K562 (cell line): ENCODE measurements around the gene MMP19. TPM values are rescaled to one million over a fixed set of nuclear protein-coding genes. Genes with fewer than 3 reads are reported as not detected.

Source experiments
- ATAC-seq: fragments of 200-7000 bp; cut with Tn5 transposase; 3 replicates; pipeline ENCODE4 v1.9.1; 2020; ENCODE audit warnings: moderate library complexity
- BruUV-seq: library from RNA; stranded (reverse); fragments of 400-500 nt; replicated peaks from 2 replicates; lab custom pipeline; 2021; lab: Mats Ljungman, UMichigan
- CTCF ChIA-PET: fragments of 300-600 bp; formaldehyde crosslinking; extraction: SDS; loops from one replicate; lab custom pipeline; 2021; ENCODE audit warnings: low intra/inter-chr PET ratio; lab: Yijun Ruan, JAX
- POLR2A ChIA-PET: fragments of 300-600, 350-650 bp; sonication (Branson Sonifier 250); formaldehyde crosslinking; extraction: SDS; loops from one replicate; lab custom pipeline; 2021; ENCODE audit warnings: antibody characterized with exemption, inconsistent platforms; lab: Yijun Ruan, JAX
- DNase-seq, 4 experiments: peaks; one replicate each; pipeline versions ENCODE4 v3.0.0 to v3.0.0-alpha.2; 2011 to 2018; ENCODE audit warnings: low spot score in 3 of 4, mixed read lengths in 3 of 4; ENCODE audit errors: extremely low read depth in 1 of 4
- FAIRE-seq: peaks from 2 replicates; lab custom pipeline; 2011; peaks lifted over from hg19 to GRCh38; lab: Jason Lieb, UNC
- H2AFZ ChIP-seq: 2 replicates; pipeline ENCODE4 v1.6.0; 2011; ENCODE audit warnings: low read depth, low read length, control low read depth, inconsistent platforms
- H3K27ac ChIP-seq: fragments of 200-600 bp; 3 replicates; pipeline ENCODE4 v1.8.0; 2011; ENCODE audit warnings: low read depth, mild to moderate bottlenecking, control low read depth, inconsistent platforms, low read length, moderate library complexity, mixed read lengths; ENCODE audit errors: extremely low read depth
- H3K27me3 ChIP-seq, 2 experiments: fragments of 300-600 bp in 1 of 2; 2 replicates in 1 of 2; 3 replicates in 1 of 2; pipeline versions ENCODE4 v1.6.0 to v1.8.0; 2011; ENCODE audit warnings: inconsistent platforms in 2 of 2, low read length in 2 of 2, mild to moderate bottlenecking in 1 of 2, mixed read lengths in 1 of 2, moderate library complexity in 1 of 2; ENCODE audit not compliant: control insufficient read depth in 2 of 2, insufficient read depth in 2 of 2
- H3K36me3 ChIP-seq: fragments of 300-600 bp; 3 replicates; pipeline ENCODE4 v1.8.0; 2011; ENCODE audit warnings: mild to moderate bottlenecking, low read length, inconsistent platforms; ENCODE audit not compliant: control insufficient read depth, insufficient read depth
- H3K4me1 ChIP-seq, 2 experiments: fragments of 200-600 bp in 1 of 2; replicated peaks in 1 of 2; 2 replicates in 1 of 2; 3 replicates in 1 of 2; pipeline versions ENCODE4 v1.5.1 to v1.8.0; 2011; ENCODE audit warnings: inconsistent platforms in 2 of 2, low read length in 2 of 2, mild to moderate bottlenecking in 1 of 2, mixed read lengths in 1 of 2, moderate library complexity in 1 of 2; ENCODE audit not compliant: control insufficient read depth in 2 of 2, insufficient read depth in 2 of 2
- H3K4me2 ChIP-seq: 2 replicates; pipeline ENCODE4 v1.6.1; 2011; ENCODE audit warnings: low read length, control low read depth, inconsistent platforms, mixed read lengths; ENCODE audit not compliant: insufficient read depth
- H3K4me3 ChIP-seq: fragments of 200-600 bp; sonication (generic), shearing (Covaris generic); 2 replicates; pipeline ENCODE4 v1.5.1; 2016; ENCODE audit warnings: control low read depth, inconsistent platforms
- H3K79me2 ChIP-seq: fragments of 200-600 bp; 3 replicates; pipeline ENCODE4 v1.8.0; 2011; ENCODE audit warnings: low read length, inconsistent platforms; ENCODE audit not compliant: control insufficient read depth, insufficient read depth
- H3K9ac ChIP-seq, 2 experiments: 2 replicates each; pipeline versions ENCODE4 v1.6.0 to v1.6.1; 2011; ENCODE audit warnings: low read depth in 2 of 2, low read length in 2 of 2, control low read depth in 1 of 2, inconsistent platforms in 1 of 2, mild to moderate bottlenecking in 1 of 2, mixed read lengths in 1 of 2; ENCODE audit not compliant: insufficient read depth in 1 of 2
- H3K9me1 ChIP-seq: one replicate; pipeline ENCODE4 v1.6.0; 2011; ENCODE audit warnings: inconsistent platforms, mild to moderate bottlenecking, low read length, moderate library complexity; ENCODE audit not compliant: control insufficient read depth, insufficient read depth
- H3K9me3 ChIP-seq: replicated peaks from 2 replicates; pipeline ENCODE4 v1.5.1; 2011; ENCODE audit warnings: low read depth, low read length, inconsistent platforms; ENCODE audit not compliant: control insufficient read depth, insufficient read depth
- H4K20me1 ChIP-seq: replicated peaks from 2 replicates; pipeline ENCODE4 v1.6.1; 2011; ENCODE audit warnings: low read length, inconsistent platforms, mixed read lengths; ENCODE audit not compliant: control insufficient read depth, insufficient read depth
- CBFB ChIP-seq: sonication (generic); formaldehyde crosslinking; IDR thresholded peaks from 2 replicates; pipeline ENCODE4 v1.4.0; 2020; ENCODE audit warnings: mild to moderate bottlenecking, missing genetic modification reagents
- ETV6 ChIP-seq, 3 experiments: fragments of 150-350 bp in 1 of 3; sonication (generic) in 1 of 3; formaldehyde crosslinking in 1 of 3; IDR thresholded peaks; 2 replicates each; pipeline versions ENCODE4 v1.6.1 to v1.8.0; 2014 to 2022; ENCODE audit warnings: borderline replicate concordance in 2 of 3, low read depth in 2 of 3, antibody characterized with exemption in 1 of 3, low read length in 1 of 3, mild to moderate bottlenecking in 1 of 3, missing genetic modification reagents in 1 of 3
- GATA2 ChIP-seq: sonication (generic); formaldehyde crosslinking; IDR thresholded peaks from 2 replicates; pipeline ENCODE4 v1.4.0; 2020; ENCODE audit warnings: mild to moderate bottlenecking, missing genetic modification reagents
- HDAC3 ChIP-seq: fragments of 450-650 bp; IDR thresholded peaks from 2 replicates; pipeline ENCODE4 v1.6.1; 2018; ENCODE audit warnings: borderline replicate concordance, mild to moderate bottlenecking, moderate library complexity; ENCODE audit not compliant: partially characterized antibody
- KAT2B ChIP-seq: IDR thresholded peaks from one replicate; pipeline ENCODE4 v1.6.1; 2012; ENCODE audit warnings: low read depth, mild to moderate bottlenecking, control low read depth, inconsistent platforms, low read length, moderate library complexity
- MED1 ChIP-seq: sonication (generic); formaldehyde crosslinking; IDR thresholded peaks from 2 replicates; pipeline ENCODE4 v1.8.1; 2023; ENCODE audit warnings: missing genetic modification reagents, borderline replicate concordance
- MTA1 ChIP-seq: fragments of 450-650 bp; IDR thresholded peaks from 2 replicates; pipeline ENCODE4 v1.6.1; 2017; ENCODE audit warnings: borderline replicate concordance
- POLR3A ChIP-seq: IDR thresholded peaks from 2 replicates; pipeline ENCODE4 v1.6.1; 2011; ENCODE audit warnings: borderline replicate concordance, mild to moderate bottlenecking, moderate library complexity; ENCODE audit not compliant: insufficient read length, insufficient read depth; ENCODE audit errors: extremely low read depth
- SIX5 ChIP-seq, 2 experiments: IDR thresholded peaks; 2 replicates each; pipeline ENCODE4 v1.6.1; 2011; ENCODE audit warnings: low read length in 2 of 2, borderline replicate concordance in 1 of 2, low read depth in 1 of 2, mild to moderate bottlenecking in 1 of 2, moderate library complexity in 1 of 2; ENCODE audit not compliant: insufficient read depth in 1 of 2
- U2AF2 ChIP-seq: fragments of 200-400 bp; formaldehyde crosslinking; optimal IDR thresholded peaks from 2 replicates; pipeline ENCODE3; 2017; ENCODE audit warnings: low read depth, mild to moderate bottlenecking, low read length
- ZFP1 ChIP-seq: fragments of 450-650 bp; formaldehyde crosslinking; IDR thresholded peaks from 2 replicates; pipeline ENCODE4 v1.4.0; 2020; ENCODE audit warnings: mild to moderate bottlenecking, mixed read lengths
- WGBS: fragments of 100-300 bp; shearing (Covaris generic); methylation state at CpG from one replicate; pipeline ENCODE4 v1.1.6; 2016; ENCODE audit warnings: low coverage, mixed read lengths; ENCODE audit not compliant: insufficient coverage; ENCODE audit errors: missing lambda C conversion rate; 5-methylcytosine and 5-hydroxymethylcytosine counted together
- in situ Hi-C: fragments of 300-500 bp; cut with MboI; formaldehyde crosslinking; loops from 4 replicates; pipeline ENCODE4 v1.15.0; 2018; ENCODE audit warnings: inconsistent platforms, mixed read lengths
- intact Hi-C: fragments of 100-400 bp; cut with micrococcal nuclease; formaldehyde crosslinking; loops from 2 replicates; pipeline ENCODE4 v1.14.2; 2022
- polyA plus RNA-seq, 8 experiments: library from polyadenylated mRNA; depleted of rRNA in 4 of 8; stranded (reverse) in 5 of 8; unstranded in 3 of 8; fragments of >200 nt; fragmentation: Nextera tagmentation in 2 of 8; fragmentation: Illumina TruSeq in 1 of 8; extraction: Ambion mirVana in 2 of 8; extraction: Trizol in 1 of 8; gene quantifications; 2 replicates each; pipeline versions ENCODE4 v1.2.1 to v1.2.3, GENCODE V29; 2011 to 2014; ENCODE audit warnings: inconsistent platforms in 1 of 8, missing spikeins in 1 of 8
- total RNA-seq, 7 experiments: library from RNA; depleted of rRNA in 6 of 7; stranded (reverse); fragments of >200 nt in 6 of 7; fragmentation: Illumina TruSeq in 2 of 7; extraction: Trizol in 2 of 7; gene quantifications; 2 replicates each; pipeline versions ENCODE4 v1.2.1 to v1.2.3, GENCODE V29; 2011 to 2021; ENCODE audit warnings: low replicate concordance in 1 of 7
- TF ChIP-seq, protein P1 (sequence below): fragments of 450-650 bp; IDR thresholded peaks from 2 replicates; pipeline ENCODE4 v1.6.1; 2018; ENCODE audit warnings: mild to moderate bottlenecking, low read depth; ENCODE audit not compliant: partially characterized antibody
- TF ChIP-seq, protein P2 (sequence below): fragments of 450-650 bp; IDR thresholded peaks from 2 replicates; pipeline ENCODE4 v1.7.1; 2018; ENCODE audit warnings: mild to moderate bottlenecking, low read depth; ENCODE audit not compliant: partially characterized antibody

The MMP19 gene
- total and polyA plus RNA-seq, 9 of the 15 experiments (the other 6 are each of a cell fraction or from before 2014, with no cell fraction given), result 0.14 to 1.6 (median 0.66) TPM

DNA sequence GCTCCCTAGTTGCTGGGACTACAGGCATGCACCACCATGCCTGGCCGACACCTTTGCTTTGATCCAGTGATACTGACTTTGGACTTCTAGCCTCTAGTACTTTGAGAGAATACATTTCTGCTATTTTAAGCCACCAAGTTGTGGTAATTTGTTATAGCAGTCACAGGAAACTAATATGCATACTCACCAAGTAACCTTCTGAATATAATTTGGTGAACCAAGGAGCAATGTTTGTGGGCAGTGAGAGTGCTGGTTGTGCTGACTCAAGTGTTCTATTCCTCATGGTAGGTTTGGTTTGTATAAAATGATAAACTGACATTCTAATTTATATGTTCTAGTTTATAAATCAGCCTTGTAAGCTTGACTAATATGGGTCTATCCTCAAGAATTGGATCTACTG is 42.4 kb upstream of the MMP19 start:
- POLR2A ChIA-PET, result interaction anchor here (1.4 kb wide), 1 partner anchor 14 kb away, joined by 5 read pairs; no protein-coding TSS in a partner anchor
- in situ Hi-C loops, result no loop called here
- ATAC-seq, result no peak

DNA sequence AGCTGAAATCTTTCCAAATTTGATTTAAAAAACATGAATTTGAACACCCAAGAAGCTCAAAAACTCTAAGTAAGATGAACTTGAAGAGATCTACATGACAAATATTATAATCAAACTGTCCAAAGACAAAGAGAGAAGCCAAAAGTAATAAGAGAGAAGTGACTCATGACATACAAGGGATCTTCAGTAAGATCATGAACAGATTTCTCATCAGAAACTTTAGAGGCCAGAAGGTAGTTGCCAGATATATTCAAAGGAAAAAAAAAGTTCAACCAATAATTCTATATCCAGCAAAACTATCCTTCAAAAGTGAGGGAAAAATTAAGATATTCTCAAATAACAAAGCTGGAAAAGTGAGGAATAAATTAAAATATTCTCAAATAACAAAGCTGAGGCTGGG is 35.1 kb upstream of the MMP19 start:
- POLR2A ChIA-PET, result interaction anchor here (1.0 to 1.3 kb wide), 2 partner anchors 9 to 21 kb away, joined by 3 to 4 read pairs; no protein-coding TSS in a partner anchor
- Histone ChIP-seq H3K36me3 (no peaks in the 10 kb centered on the region), H3K4me3 (no peak overlapping the region), H3K4me1 (no peaks in the 10 kb centered on the region; a peak in 1 of 5 replicates), H3K79me2 (no peaks in the 10 kb centered on the region), H3K9me3 (no peaks in the 10 kb centered on the region; the same call in 1 of the 2 replicates), H3K27ac (no peak overlapping the region), H3K9ac (no peak overlapping the region), H3K27me3 (no peaks in the 10 kb centered on the region), H3K9me1 (no peaks in the 10 kb centered on the region), H3K4me2 (no peak overlapping the region), H2AFZ (no peak overlapping the region), H4K20me1 (no peaks in the 10 kb centered on the region)
- no peak for DNase-seq
- no peak for ATAC-seq
- no TSS peak for BruUV-seq
- CTCF ChIA-PET, result no interaction called here
- intact Hi-C loops (no loop called here), in situ Hi-C loops (no loop called here)
- FAIRE-seq, result no peak
- TF ChIP-seq, protein P1, sequence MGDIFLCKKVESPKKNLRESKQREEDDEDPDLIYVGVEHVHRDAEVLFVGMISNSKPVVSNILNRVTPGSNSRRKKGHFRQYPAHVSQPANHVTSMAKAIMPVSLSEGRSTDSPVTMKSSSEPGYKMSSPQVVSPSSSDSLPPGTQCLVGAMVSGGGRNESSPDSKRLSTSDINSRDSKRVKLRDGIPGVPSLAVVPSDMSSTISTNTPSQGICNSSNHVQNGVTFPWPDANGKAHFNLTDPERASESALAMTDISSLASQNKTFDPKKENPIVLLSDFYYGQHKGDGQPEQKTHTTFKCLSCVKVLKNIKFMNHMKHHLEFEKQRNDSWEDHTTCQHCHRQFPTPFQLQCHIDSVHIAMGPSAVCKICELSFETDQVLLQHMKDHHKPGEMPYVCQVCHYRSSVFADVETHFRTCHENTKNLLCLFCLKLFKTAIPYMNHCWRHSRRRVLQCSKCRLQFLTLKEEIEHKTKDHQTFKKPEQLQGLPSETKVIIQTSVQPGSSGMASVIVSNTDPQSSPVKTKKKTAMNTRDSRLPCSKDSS, result peak; percentile 20
- TF ChIP-seq MTA1 (no peak), KAT2B (no peak), ETV6 (IDR thresholded peaks at IDR 0.05; ENCODE audit: borderline replicate concordance in 1 of 2, low read depth in 2 of 2, low read length in 1 of 2) (no peak), ETV6 (CRISPR knock-in tag; IDR thresholded peaks at IDR 0.05; ENCODE audit: borderline replicate concordance) (no peak), ZFP1 (CRISPR knock-in tag) (peak; percentile 76), SIX5 (IDR thresholded peaks at IDR 0.05; ENCODE audit: borderline replicate concordance in 1 of 2, insufficient read depth in 1 of 2, low read depth in 1 of 2, low read length in 2 of 2) (no peak), POLR3A (no peak), GATA2 (CRISPR knock-in tag) (no peak)
- TF ChIP-seq, protein P2, sequence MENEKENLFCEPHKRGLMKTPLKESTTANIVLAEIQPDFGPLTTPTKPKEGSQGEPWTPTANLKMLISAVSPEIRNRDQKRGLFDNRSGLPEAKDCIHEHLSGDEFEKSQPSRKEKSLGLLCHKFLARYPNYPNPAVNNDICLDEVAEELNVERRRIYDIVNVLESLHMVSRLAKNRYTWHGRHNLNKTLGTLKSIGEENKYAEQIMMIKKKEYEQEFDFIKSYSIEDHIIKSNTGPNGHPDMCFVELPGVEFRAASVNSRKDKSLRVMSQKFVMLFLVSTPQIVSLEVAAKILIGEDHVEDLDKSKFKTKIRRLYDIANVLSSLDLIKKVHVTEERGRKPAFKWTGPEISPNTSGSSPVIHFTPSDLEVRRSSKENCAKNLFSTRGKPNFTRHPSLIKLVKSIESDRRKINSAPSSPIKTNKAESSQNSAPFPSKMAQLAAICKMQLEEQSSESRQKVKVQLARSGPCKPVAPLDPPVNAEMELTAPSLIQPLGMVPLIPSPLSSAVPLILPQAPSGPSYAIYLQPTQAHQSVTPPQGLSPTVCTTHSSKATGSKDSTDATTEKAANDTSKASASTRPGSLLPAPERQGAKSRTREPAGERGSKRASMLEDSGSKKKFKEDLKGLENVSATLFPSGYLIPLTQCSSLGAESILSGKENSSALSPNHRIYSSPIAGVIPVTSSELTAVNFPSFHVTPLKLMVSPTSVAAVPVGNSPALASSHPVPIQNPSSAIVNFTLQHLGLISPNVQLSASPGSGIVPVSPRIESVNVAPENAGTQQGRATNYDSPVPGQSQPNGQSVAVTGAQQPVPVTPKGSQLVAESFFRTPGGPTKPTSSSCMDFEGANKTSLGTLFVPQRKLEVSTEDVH, result no peak

More for the DNA sequence above, 42.4 kb upstream of the MMP19 start:
- H3K9me3 ChIP-seq, result no peaks in the 10 kb centered on the region
- H3K4me3 ChIP-seq, result no peak overlapping the region
- BruUV-seq, result no TSS peak
- no peaks in the 10 kb centered on the region for H4K20me1 ChIP-seq
- no peak overlapping the region for H3K4me2 ChIP-seq
- CTCF ChIA-PET, result no interaction called here
- FAIRE-seq (no peak), DNase-seq (no peak)
- H3K79me2 ChIP-seq, result no peaks in the 10 kb centered on the region
- 30% methylated on average over 1 of the region's 1 CpG for WGBS
- H3K9ac ChIP-seq, result no peak overlapping the region
- H2AFZ ChIP-seq, result no peak overlapping the region
- no peak overlapping the region for H3K27ac ChIP-seq
- no peaks in the 10 kb centered on the region for H3K4me1 ChIP-seq
- TF ChIP-seq U2AF2 (no peak), HDAC3 (no peak), MED1 (CRISPR knock-in tag) (no peak), CBFB (CRISPR knock-in tag) (no peak)
- intact Hi-C loops, result no loop called here
- no peaks in the 10 kb centered on the region for H3K27me3 ChIP-seq
- no peaks in the 10 kb centered on the region for H3K36me3 ChIP-seq
- no peaks in the 10 kb centered on the region for H3K9me1 ChIP-seq
